Measurements from ENCODE around the gene CLEC11A.
"Not testable (repeated sequence)": the region's sequence is repeated elsewhere in the genome, so short reads cannot be mapped to it uniquely, and the experiment has no call there.

DNA sequence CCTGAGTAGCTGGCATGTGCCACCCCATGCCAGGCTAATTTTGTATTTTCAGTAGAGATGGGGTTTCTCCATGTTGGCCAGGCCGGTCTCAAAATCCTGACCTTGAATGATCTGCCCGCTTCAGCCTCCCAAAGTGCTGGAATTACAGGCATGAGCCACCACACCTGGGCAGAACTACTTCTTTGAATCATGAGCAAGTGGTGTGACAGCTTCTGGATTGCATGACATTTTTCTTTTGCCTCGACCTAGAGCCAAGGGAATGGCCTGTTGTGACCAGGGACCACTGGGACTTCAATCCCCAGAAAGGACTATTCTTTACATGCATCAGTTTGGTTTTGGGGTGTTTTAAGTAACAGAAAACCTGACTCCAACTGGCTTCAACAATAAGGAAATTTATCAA lies 49.7 kb downstream of the CLEC11A start:
- TF ChIP-seq, protein P1, sequence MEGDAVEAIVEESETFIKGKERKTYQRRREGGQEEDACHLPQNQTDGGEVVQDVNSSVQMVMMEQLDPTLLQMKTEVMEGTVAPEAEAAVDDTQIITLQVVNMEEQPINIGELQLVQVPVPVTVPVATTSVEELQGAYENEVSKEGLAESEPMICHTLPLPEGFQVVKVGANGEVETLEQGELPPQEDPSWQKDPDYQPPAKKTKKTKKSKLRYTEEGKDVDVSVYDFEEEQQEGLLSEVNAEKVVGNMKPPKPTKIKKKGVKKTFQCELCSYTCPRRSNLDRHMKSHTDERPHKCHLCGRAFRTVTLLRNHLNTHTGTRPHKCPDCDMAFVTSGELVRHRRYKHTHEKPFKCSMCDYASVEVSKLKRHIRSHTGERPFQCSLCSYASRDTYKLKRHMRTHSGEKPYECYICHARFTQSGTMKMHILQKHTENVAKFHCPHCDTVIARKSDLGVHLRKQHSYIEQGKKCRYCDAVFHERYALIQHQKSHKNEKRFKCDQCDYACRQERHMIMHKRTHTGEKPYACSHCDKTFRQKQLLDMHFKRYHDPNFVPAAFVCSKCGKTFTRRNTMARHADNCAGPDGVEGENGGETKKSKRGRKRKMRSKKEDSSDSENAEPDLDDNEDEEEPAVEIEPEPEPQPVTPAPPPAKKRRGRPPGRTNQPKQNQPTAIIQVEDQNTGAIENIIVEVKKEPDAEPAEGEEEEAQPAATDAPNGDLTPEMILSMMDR (IDR thresholded peaks at IDR 0.05), result not testable (repeated sequence)
- TF ChIP-seq POLR2AphosphoS5 (IDR thresholded peaks at IDR 0.05), result not testable (repeated sequence)
